ENCODE data around the gene TEX35.
"Not testable (repeated sequence)": the region's sequence is repeated elsewhere in the genome, so short reads cannot be mapped to it uniquely, and the experiment has no call there.

The TEX35 gene

GRCh38 chr1:178494569-178494971 is 18.3 kb upstream of the TEX35 start:
- no peak for DNase-seq (ENCODE audit: low read depth)

GRCh38 chr1:178495158-178495557 is 17.8 kb upstream of the TEX35 start:
- DNase-seq (ENCODE audit: low read depth): no peak

- no peak for DNase-seq (ENCODE audit: low read depth)
Measured at GRCh38 chr1:178495741-178496409, 17.0 kb upstream of the TEX35 start.

- no peak for DNase-seq (ENCODE audit: low read depth)
Measured at GRCh38 chr1:178496410-178497135, 16.3 kb upstream of the TEX35 start, which contains the start of gene CLEC20A. CLEC20A (minus strand) TSS chr1:178496964; CDS start chr1:178496939, 25 bp downstream.

GRCh38 chr1:178497903-178498478 is 14.9 kb upstream of the TEX35 start:
- no peak for DNase-seq (ENCODE audit: low read depth)

DNA sequence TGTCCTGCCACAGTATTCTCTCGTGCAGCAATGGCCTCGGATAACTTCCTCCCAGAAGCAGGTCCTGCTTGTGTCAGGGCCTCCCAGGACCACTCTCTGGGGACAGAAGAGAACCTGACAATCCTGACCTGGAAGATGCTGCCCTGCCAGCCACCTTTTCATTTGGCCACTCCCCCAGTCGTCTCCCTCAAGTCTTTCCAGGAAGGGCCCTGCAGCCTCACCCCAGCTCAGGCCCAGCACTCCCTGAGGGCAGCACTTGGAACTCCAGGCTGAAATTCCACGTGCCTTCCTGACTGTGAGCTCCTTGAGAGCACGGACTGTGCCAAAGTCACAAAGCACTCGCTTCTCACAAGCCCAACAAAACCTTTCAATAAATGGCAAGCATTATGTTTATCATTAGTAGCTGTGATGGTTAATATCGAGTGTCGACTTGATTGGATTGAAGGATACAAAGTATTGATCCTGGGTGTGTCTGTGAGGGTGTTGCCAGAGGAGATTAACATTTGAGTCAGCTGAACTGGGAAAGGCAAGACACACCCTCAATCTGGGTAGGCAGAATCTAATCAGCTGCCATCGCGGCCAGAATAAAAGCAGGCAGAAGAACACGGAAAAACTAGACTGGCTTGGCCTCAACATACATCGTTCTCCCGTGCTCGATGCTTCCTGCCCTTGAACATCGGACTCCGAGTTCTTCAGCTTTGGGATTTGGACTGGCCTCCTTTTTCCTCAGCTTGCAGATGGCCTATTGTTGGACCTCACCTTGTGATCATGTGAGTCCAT is 13.8 kb upstream of the TEX35 start:
- DNase-seq (ENCODE audit: low read depth): no peak

DNA sequence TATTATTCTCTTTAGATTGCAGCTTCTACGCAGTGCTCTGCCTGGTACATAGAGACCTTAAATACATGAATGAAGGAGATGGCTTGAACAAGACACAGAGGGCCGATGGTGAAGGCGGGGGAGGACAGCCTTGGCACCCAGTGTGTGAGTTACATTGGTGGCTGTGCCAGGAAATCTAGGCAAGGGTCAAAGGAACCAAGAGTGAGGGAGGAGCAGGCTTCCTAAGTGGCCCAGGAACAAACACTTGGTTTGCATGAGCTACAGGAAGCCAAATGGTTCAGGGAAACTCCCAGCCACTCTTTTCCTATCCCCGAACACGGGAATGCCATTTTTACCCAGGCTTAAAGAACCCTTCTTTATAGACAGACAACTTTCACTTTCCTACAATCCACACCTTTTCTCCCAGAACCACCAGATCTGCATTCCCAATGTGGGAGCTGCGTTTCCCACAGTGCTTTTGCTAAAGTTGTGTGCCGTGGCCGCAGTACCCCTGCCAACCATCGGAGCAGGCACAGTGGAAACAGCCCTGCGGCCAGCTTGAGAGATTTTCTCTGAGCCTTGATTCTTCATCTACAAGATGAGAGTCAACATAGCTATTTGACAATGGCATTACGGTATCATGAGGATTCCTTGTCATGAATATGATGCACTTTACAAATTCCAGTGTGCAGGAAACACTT is 12.7 kb upstream of the TEX35 start:
- DNase-seq (ENCODE audit: low read depth): no peak

DNA sequence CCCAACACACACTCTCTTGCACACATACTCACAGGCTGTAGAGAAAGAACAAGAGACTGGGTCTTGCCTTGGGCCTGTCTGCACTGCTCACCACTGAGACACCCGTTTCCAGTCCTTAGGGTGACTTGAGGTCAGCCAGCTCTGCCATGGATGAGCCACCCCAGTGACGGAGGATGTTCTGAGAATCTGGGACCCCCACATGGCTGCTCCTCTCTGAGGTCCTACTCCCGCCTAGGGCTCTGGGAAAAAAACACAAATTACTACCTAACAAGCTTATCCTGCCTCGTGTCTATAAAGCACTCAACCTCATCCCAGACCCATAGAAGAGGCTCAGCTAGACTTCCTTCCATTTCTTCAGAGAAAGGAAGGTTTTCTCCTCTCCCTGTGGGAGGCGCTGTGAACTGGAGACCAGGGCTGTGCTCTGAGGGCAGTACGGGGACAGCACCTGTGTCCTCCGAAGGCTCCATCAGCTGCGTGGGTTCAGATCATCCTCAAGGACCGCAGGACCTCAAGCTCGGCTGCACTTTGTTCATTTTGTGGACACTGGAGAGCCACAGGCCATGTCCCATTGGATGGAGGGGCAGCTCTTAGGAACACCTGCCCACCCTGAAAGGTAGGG is 11.9 kb upstream of the TEX35 start:
- no peak for DNase-seq (ENCODE audit: low read depth)

- DNase-seq (ENCODE audit: low read depth): peak; percentile 31
Measured at GRCh38 chr1:178501705-178502329, 11.1 kb upstream of the TEX35 start.

DNA sequence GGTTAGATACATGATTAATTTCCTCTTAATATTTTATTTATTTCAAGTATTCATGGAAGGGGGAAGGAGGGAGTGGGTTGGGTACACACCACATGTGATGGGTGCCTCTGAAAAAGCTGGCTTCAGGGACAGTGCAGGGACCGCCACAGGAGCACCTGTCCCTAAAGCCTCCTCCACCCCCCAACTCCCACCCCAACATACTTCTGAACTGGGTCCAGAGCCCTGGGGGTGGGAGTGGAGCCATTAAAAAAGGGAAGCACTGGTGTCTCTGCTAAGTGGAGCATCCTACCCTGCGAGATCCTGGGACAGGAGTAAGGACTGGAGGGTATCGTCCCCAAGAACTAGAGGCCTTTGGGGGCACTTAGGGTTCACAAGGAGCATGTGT is 10.6 kb upstream of the TEX35 start:
- no peak for DNase-seq (ENCODE audit: low read depth)

- no peak for DNase-seq (ENCODE audit: low read depth)
Measured at GRCh38 chr1:178502856-178503255, 10.1 kb upstream of the TEX35 start.

- not testable (repeated sequence) for DNase-seq (ENCODE audit: low read depth)
Measured at GRCh38 chr1:178503316-178503715, 9.6 kb upstream of the TEX35 start.

DNA sequence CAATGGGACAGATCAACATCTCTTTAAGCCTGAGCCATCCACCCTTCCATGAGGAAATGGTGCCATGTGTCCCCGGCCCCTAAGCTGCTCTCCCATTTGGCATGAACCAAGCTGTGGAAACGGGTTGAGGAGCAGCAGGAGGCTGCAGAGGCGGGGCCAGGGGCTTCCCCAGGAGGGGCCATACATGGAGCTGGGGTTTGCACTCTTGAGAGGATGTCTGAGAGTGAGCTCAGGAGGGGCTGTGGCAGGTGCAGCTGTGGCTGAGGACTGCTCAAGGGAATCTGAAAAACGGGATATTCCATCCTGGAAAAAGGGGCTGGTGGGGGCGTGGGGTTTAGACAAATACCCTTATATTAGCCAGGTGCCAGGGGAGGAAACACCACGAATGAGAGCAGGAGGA is 9.1 kb upstream of the TEX35 start:
- no peak for DNase-seq (ENCODE audit: low read depth)

GRCh38 chr1:178504286-178504685 is 8.6 kb upstream of the TEX35 start:
- no peak for DNase-seq (ENCODE audit: low read depth)

GRCh38 chr1:178506177-178506576 is 6.7 kb upstream of the TEX35 start:
- no peak for DNase-seq (ENCODE audit: low read depth)

DNA sequence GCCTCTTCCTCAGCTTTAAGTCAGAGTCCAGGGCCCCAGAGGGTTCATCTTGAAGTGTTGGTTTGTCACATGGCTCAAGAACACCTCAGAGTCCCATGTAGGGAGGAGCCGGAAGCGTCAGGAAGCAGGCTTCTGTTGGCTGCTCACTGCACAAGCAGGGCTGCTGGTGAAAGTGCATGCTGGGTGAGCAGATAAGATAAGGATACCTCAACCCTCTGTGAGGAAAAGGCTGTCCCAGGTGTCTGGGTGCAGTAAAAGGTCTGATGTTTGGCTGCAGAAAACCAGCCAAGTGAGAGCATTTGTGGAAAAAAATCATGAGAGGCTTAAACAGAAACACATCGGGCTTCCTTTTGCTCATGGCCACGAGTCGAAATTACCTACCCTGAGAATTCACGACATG is 6.2 kb upstream of the TEX35 start:
- DNase-seq (ENCODE audit: low read depth): no peak

GRCh38 chr1:178509414-178510007 is 3.4 kb upstream of the TEX35 start:
- DNase-seq (ENCODE audit: low read depth): no peak

DNA sequence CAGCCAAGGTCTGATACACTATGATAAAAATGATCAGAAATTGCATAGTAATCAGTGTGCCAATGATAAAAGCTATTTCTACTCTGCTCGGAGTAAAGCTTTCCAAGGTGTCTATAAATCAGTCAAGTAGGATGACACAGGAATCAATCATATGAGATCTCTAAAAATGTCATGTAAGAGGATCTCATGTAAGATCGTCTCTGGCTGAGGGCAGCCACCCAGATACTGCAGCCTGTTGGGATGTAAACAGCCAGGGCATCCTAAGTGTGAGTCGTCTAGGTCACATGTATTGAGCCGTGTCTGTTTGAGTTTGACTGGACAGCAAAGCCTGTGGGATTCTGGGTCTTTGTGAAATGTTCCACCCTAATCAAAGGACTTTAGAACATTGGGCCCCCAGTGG is 2.8 kb upstream of the TEX35 start:
- DNase-seq (ENCODE audit: low read depth): no peak

GRCh38 chr1:178513278-178513983 is 522 bp downstream of the TEX35 start:
- DNase-seq (ENCODE audit: low read depth): no peak

DNA sequence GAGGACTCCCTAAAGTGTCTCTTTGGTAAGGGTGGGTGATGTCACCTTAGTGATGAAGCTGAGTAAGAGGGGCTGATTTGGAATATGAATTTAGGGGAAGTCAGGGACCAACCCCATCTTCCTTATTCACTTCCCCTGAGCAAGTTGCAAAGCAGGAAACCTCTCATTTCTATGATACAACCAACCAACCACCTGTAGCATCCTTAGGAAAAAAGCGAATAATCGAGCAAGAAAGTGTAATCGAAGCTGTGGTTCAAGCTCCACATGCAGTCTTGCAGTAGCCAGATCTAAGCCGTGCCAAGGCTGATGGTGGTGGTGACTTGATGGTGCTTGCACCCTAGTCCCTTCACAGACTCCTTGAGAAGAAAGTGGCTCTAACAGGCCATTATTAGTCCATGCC is 3.2 kb downstream of the TEX35 start:
- no peak for DNase-seq (ENCODE audit: low read depth)
